ENCODE measurements around the gene COX7A2.

The COX7A2 gene

DNA sequence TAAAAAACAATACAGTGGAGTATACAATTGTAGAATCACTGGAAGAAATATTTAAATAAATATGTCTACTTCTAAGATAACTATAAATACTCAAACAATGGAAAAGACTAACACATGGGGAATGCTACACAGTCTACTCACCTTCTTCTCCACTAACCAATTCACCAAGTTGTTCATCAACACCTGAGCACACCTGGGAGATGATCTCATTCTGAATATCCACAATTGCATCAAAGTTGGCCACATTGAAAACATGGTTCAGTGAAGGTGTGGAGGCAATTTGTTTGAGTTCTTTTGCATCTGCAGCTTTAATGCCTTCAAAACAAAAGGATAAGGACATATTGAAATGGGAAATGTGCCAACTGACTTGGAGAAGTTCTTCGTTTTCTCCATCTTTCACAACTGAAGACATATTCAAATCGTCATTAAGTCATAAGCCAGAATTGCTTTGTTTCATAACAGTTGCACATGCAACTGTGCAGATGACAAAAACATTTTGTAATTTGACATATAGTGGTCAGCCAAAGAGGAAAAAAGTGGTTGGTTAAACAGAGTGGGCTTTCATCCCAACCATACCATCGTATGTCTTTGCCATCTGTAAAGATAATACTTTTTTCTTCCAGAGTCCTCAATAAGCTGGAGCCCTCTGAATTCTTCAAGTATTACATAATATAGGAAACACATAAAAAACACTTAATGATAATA is 55.2 kb downstream of the COX7A2 start:
- Histone ChIP-seq H3K36me3 (ENCODE audit: control insufficient read depth, insufficient read depth, low read length) (no peaks in the 10 kb centered on the region), H2AFZ (no peak overlapping the region), H3K4me3 (ENCODE audit: low read depth, low read length) (no peak overlapping the region), H3K9me3 (ENCODE audit: control insufficient read depth, low read length) (no peaks in the 10 kb centered on the region), H3K9ac (no peak overlapping the region), H3K79me2 (no peaks in the 10 kb centered on the region), H3K4me2 (ENCODE audit: low read length) (no peak overlapping the region), H3K4me1 (no peaks in the 10 kb centered on the region), H3K27me3 (ENCODE audit: control insufficient read depth, insufficient read depth, low read length) (no peaks in the 10 kb centered on the region), H3K27ac (no peak overlapping the region)
- TF ChIP-seq, protein P1, sequence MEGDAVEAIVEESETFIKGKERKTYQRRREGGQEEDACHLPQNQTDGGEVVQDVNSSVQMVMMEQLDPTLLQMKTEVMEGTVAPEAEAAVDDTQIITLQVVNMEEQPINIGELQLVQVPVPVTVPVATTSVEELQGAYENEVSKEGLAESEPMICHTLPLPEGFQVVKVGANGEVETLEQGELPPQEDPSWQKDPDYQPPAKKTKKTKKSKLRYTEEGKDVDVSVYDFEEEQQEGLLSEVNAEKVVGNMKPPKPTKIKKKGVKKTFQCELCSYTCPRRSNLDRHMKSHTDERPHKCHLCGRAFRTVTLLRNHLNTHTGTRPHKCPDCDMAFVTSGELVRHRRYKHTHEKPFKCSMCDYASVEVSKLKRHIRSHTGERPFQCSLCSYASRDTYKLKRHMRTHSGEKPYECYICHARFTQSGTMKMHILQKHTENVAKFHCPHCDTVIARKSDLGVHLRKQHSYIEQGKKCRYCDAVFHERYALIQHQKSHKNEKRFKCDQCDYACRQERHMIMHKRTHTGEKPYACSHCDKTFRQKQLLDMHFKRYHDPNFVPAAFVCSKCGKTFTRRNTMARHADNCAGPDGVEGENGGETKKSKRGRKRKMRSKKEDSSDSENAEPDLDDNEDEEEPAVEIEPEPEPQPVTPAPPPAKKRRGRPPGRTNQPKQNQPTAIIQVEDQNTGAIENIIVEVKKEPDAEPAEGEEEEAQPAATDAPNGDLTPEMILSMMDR (IDR thresholded peaks at IDR 0.05): no peak
